Measurements from ENCODE around the gene RXRB. TPM values are rescaled to one million over a fixed set of nuclear protein-coding genes. Genes with fewer than 3 reads are reported as not detected.

RXRB gene
- total and polyA plus RNA-seq, 2 donors (not counting 3 experiments of a cell fraction or from before 2014, with no cell fraction given), result 43.4 to 44.4 TPM

GRCh38 chr6:33189164-33189563 is 11.3 kb downstream of the RXRB start:
- Histone ChIP-seq H3K4me1 (ENCODE audit: control insufficient read depth, extremely low read depth, insufficient read depth, low read length) (peaks cover 6% of the 10 kb centered on the region), H3K79me2 (ENCODE audit: control insufficient read depth, insufficient read depth, low read length) (no peaks in the 10 kb centered on the region), H3K9ac (replicated peaks; ENCODE audit: extremely low read depth, insufficient read depth, low read length) (no peak overlapping the region), H3K4me2 (ENCODE audit: insufficient read depth, low read length) (no peak overlapping the region), H3K27ac (ENCODE audit: insufficient read depth, low read depth, low read length) (no peak overlapping the region), H3K9me3 (replicated peaks; ENCODE audit: control insufficient read depth, insufficient read depth, low read length) (no peaks in the 10 kb centered on the region), H3K27me3 (ENCODE audit: control insufficient read depth in 2 of 2, insufficient read depth in 2 of 2, low read length in 2 of 2) (peaks cover 21 to 28% of the 10 kb centered on the region in 2 experiments), H4K20me1 (replicated peaks; ENCODE audit: control insufficient read depth, extremely low read depth, insufficient read depth, low read length) (no peaks in the 10 kb centered on the region), H3K36me3 (ENCODE audit: control insufficient read depth in 2 of 2, extremely low read depth in 1 of 2, insufficient read depth in 2 of 2, low read length in 2 of 2) (peaks cover 0 to 4% of the 10 kb centered on the region in 2 experiments), H2AFZ (ENCODE audit: low read depth, low read length) (no peak overlapping the region), H3K9me1 (replicated peaks; ENCODE audit: control insufficient read depth, extremely low read depth, insufficient read depth, low read length) (no peaks in the 10 kb centered on the region), H3K4me3 (replicated peaks in 1 of 3; ENCODE audit: insufficient read depth in 1 of 3, low read depth in 1 of 3, low read length in 3 of 3) (no peak overlapping the region)
- TF ChIP-seq POLR2AphosphoS5 (IDR thresholded peaks at IDR 0.05; ENCODE audit: insufficient read depth, low read depth, low read length) (no peak), GATA2 (IDR thresholded peaks at IDR 0.05; ENCODE audit: insufficient read depth, insufficient read length, low read depth, low read length) (no peak), MYC (IDR thresholded peaks at IDR 0.05; ENCODE audit: low read depth, low read length) (no peak), MAX (IDR thresholded peaks at IDR 0.05; ENCODE audit: insufficient read depth, insufficient read length) (no peak), EZH2 (IDR thresholded peaks at IDR 0.05; ENCODE audit: borderline replicate concordance, low read depth, low read length, severe bottlenecking) (no peak), POLR2A (IDR thresholded peaks at IDR 0.05; ENCODE audit: low read depth, low read length) (no peak), JUN (IDR thresholded peaks at IDR 0.05; ENCODE audit: borderline replicate concordance, insufficient read depth, insufficient read length, low read depth) (no peak), FOS (IDR thresholded peaks at IDR 0.05; ENCODE audit: borderline replicate concordance, insufficient read depth, low read length) (no peak)
- TF ChIP-seq, protein P1, sequence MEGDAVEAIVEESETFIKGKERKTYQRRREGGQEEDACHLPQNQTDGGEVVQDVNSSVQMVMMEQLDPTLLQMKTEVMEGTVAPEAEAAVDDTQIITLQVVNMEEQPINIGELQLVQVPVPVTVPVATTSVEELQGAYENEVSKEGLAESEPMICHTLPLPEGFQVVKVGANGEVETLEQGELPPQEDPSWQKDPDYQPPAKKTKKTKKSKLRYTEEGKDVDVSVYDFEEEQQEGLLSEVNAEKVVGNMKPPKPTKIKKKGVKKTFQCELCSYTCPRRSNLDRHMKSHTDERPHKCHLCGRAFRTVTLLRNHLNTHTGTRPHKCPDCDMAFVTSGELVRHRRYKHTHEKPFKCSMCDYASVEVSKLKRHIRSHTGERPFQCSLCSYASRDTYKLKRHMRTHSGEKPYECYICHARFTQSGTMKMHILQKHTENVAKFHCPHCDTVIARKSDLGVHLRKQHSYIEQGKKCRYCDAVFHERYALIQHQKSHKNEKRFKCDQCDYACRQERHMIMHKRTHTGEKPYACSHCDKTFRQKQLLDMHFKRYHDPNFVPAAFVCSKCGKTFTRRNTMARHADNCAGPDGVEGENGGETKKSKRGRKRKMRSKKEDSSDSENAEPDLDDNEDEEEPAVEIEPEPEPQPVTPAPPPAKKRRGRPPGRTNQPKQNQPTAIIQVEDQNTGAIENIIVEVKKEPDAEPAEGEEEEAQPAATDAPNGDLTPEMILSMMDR (IDR thresholded peaks at IDR 0.05; ENCODE audit: extremely low read depth in 1 of 2, insufficient read depth in 1 of 2, low read depth in 1 of 2, low read length in 2 of 2), result no peak
- no TSS peak for BruUV-seq (replicated peaks)
- FAIRE-seq (no peak), DNase-seq (ENCODE audit: low read depth, low spot score) (no peak)
- POLR2A ChIA-PET, result no interaction called here
- CTCF ChIA-PET, result interaction anchor here (1.0 to 1.7 kb wide), 5 partner anchors 9 to 62 kb away, joined by 3 to 6 read pairs (median 3); no protein-coding TSS in a partner anchor
- dilution Hi-C loops (cut with MboI; ENCODE audit: extremely low pct_ligation_motif_present, low sequenced_read_pairs) (no loop called here), intact Hi-C loops (cut with micrococcal nuclease) (no loop called here)
